T-helper 1 cell treated with Interleukin-12 subunit alpha and Interleukin-12 subunit beta and Interleukin-4 antibody, amounts not matched to agents 30 ng/mL and 1 ng/mL, for 36 hours (primary cell): ENCODE results near the gene SUSD3. TPM values are rescaled to one million over a fixed set of nuclear protein-coding genes. Genes with fewer than 3 reads are reported as not detected.

Source experiments
- intact Hi-C: fragments of 100-400 bp; cut with micrococcal nuclease; formaldehyde crosslinking; loops from one replicate; pipeline ENCODE4 v1.15.1; 2024
- total RNA-seq: library from RNA; stranded (reverse); gene quantifications from 2 replicates; pipeline ENCODE4 v1.2.3, GENCODE V29; 2022

The SUSD3 gene
- total RNA-seq, 1 donor from 2014 or later, result 86.2 TPM

GRCh38 chr9:93051680-93052089, 6.8 kb upstream of the SUSD3 start:
- intact Hi-C loops, result no loop called here

- intact Hi-C loops, result no loop called here
Measured at GRCh38 chr9:93052791-93053540, 5.5 kb upstream of the SUSD3 start.

DNA sequence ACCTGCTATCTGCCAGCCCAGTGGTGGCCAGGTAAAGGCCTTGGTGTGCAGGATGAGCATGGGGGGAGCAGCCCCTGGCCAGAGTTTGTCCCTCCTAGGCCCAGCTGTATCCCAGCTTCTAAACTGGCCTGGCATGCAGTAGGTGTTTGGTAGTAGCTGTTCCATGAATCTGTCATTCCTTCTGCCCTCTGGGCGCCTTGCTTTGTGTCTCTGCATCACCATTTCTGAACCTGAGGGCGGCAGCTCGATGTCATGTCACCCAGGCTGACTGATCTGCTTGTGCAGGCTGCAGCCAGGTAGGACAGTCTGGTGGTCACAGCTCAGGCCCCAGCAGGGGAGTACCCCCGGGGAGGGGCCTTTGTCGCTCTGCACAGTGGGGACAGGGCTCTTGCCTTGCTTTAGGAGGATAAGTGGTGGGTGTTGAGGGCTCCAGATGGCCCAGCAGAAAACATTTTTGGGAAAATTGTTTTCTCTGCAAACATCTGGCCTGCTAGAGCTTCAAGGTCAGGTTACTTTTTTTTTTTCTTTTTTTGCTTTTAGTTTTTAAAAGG, 4.6 kb upstream of the SUSD3 start:
- intact Hi-C loops, result no loop called here

DNA sequence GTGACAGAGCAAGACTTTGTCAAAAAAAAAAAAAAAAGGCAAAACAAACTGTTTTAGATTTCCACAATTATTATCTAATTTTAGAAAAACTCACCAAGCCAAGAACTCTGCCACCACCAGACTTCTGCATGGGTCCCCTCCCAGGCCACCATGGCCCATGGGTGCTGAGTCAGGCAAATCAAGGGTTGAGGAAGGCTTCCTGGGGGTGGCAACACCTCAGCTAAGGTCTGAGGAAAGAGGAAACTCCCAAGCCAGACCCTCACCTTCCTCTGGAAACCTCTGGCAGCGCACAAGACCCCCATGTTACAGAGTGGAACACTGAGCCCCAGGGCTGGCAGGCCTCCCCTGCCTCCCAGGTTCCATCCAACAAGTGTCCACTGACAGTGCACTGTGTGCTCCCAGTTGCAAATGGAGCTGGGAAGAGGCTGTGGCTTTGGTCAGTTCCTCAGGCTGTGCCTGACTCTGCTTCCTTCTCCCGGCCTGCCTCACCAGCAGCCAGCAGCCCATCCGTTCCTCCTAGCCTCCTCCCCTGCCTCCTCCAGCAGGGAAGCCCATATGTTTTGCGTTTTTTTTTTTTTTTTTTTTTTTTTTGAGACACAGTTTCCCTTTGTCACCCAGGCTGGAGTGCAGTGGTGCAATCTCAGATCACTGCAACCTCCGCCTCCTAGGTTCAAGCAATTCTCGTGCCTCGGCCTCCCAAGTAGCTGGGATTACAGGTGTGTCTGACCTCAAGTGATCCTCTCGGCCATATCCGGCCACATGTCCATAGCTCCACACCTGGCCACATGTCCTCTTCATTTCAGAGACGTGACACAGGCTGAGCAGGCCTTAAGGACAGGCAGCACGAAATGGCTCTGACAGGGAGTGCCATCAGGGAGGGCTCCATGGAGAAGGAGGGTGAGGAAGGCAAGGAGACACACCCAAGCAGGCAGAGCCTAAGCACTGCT, 3.5 kb upstream of the SUSD3 start:
- intact Hi-C loops, result no loop called here

GRCh38 chr9:93057042-93057702, 1.3 kb upstream of the SUSD3 start:
- intact Hi-C loops, result no loop called here

DNA sequence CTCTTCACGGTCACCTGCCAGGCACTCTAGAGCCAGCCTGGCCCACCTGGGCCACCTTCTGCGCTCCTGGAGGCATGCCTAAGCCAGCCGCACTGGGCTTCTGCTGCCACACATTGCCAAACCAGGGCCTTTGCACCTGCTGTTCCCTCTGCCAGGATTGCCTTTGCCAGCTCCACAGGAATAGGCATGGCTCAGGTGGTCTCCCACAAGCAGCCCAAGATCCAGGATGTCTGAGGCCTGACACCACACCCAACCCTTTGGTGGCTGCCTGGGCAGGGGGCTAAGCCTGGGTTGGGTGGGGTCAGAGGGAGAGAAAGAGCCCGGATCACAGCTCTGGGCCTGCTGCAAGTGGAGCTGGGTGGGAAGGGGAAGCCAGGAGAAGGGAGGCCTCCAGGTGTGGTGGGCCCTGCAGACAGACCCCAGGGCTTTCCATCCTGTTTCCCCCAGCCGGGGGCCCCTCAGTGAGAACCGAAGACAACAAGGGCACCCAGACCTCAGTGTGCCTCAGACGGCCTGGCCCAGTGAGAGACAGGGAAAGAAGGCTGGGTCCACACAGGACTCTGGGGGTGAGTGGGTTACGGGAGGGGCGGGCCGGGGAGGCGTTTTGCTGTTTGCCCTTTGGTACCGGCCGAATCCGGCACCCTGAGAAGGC, 672 bp upstream of the SUSD3 start:
- intact Hi-C loops, result loop anchor here (1.0 kb wide), 1 partner anchor 37 kb away; no protein-coding TSS in a partner anchor

DNA sequence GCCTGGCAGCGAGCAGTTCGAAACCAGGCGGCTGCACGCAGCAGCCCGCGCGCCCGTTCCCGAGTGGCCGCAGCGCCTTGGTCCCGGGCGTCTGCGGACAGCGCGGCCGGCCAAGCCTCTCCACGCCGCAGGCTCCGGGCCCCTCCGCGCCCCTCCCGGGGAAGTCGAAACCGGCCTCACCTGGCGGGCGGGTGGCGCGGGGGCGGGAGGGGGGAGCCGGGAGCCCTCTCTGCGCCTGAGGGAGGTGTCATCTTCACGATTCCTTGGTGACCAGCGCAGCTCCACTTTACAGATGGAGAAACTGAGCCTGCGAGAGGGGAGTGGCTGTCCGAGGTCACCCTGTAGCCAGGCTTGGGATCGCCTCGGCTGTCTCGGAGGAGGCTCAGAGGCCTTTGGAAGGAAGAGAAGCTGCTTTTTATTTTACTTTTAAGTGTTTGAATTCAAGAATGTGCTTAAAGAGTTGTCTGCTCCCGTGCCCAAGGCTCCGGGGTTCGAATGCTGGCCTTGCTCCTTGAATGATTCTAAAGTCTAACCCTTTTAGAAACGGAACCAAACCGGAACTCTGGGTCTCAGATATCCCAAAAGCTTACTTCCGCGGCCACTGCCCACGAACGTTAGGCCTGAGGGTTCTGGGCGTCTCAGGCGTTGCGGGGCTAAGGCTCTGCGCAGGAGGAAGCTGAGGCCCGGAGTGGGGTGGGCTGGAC, 662 bp downstream of the SUSD3 start:
- intact Hi-C loops, result loop anchor here (1.0 kb wide), 1 partner anchor 18 kb away; no protein-coding TSS in a partner anchor

- intact Hi-C loops, result loop anchor here (1.0 to 10.0 kb wide), 5 partner anchors 19 to 765 kb away; partner anchors contain the start of genes BICD2, IARS1, NINJ1 and ZNF484
Measured at GRCh38 chr9:93059715-93060578, 1.4 kb downstream of the SUSD3 start.

- intact Hi-C loops, result loop anchor here (1.0 to 10.0 kb wide), 4 partner anchors 73 to 766 kb away; partner anchors contain the start of genes BICD2, IARS1, NINJ1 and ZNF484
Measured at GRCh38 chr9:93060746-93061259, 2.3 kb downstream of the SUSD3 start.

DNA sequence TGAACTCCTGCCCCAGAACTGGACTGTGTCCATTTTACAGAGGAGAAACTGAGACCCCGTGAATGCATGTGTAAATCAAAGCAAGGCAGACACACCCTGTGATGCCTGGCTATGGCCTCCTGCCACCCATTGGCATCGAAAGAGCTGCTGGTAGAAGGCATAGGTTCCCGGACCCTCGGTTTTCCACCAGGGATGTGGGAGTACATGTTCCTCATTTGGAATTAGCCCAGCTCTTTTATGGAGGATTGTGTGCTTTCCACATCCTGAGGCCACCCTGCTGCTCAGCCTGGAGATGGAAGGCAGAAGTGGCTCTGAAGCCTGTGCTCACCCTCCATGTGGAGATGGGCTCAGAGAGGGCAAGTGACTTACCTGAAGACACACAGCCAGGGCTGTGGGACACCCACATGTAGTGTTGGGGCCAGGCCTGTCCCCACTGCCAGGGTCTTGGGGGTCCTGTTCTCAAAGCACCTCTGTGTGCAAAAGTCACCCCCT, 2.8 kb downstream of the SUSD3 start:
- intact Hi-C loops, result loop anchor here (10.0 kb wide), 2 partner anchors 297 to 767 kb away; partner anchors contain the start of genes BICD2 and IARS1

DNA sequence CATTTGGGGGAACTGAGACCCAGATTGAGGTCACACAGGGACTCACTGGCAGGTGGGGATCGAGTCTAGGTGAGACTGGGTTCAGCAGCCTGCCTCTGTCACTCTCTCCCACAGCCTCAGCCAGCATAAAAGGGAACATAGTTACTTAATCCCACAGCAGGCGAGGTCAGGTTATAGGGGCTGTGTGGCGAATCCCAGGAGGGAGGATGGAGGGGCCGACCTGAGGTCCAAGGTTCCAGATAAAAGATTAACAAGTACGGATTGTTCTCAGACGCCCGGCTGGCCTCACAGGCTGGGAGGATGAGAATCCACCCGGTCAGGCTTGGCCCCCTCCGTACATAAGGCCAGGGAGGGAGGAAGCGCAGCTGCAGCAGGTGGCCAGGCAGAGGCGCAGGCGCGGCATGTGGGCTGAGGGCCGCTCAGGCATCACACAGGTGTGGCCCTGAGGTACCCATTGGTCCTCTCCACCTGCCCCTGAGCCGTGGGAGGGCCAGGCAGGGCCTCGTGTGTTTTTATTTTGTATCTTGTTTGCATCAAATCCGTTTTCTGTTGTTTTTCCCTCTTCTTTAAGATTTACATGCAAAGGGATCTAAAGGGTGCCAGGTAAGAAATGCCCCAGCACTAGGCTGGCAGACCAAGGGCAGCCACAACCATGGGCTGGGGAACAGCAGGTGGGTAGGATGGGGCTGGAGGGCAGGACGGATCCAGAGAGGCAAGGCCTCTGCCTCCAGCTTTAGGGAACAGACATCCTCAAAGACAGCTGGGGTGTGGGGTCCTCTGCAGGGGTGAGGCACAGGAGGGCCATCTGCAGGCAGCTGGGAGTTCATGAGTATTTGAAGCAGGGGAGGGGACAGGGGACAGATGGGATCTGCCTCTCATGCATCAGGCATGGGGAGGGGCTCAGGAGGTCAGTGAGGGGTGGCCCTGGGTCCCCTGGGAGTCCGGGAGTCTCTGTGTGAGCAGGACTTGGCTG, 3.6 kb downstream of the SUSD3 start:
- intact Hi-C loops, result loop anchor here (10.0 kb wide), 2 partner anchors 297 to 767 kb away; partner anchors contain the start of genes BICD2 and IARS1

DNA sequence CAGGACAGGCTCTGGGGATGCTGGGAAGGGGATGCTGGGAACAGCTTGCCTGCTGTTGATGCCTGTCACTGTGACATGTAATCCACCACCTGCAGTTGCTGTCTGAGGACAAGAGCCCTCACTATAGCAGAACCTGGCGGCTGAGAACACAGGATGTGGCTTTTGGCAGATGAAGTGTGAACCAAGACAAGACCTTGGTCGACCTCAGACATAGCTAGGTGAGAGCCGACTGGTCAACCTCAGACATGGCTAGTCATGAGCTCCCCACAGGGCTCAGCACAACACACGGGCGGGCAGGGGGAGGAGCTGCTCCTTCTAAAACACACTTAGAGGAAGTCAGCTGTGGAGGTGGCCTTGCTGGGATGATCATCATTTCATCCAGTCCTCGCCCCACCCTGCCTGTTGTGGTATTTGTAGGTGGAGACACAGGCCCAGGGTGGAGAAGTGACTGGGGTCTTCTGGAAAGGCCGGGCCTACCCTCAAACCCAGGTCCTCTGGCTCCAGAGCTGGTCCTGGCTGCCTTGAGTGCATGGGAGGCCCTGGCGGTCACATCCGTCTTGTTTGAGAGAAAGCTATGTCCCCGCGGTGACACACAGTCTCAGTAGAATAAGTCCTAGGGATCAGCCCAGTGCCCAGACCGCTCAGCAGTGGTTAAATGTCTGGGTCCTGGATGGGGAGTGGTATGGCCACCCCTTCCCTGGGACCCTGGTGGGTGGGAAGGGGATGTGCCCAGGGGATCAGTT, 6.1 kb downstream of the SUSD3 start:
- intact Hi-C loops, result loop anchor here (1.0 to 10.0 kb wide), 12 partner anchors 19 to 770 kb away; partner anchors contain the start of genes BICD2, CARD19, IARS1 and NINJ1

DNA sequence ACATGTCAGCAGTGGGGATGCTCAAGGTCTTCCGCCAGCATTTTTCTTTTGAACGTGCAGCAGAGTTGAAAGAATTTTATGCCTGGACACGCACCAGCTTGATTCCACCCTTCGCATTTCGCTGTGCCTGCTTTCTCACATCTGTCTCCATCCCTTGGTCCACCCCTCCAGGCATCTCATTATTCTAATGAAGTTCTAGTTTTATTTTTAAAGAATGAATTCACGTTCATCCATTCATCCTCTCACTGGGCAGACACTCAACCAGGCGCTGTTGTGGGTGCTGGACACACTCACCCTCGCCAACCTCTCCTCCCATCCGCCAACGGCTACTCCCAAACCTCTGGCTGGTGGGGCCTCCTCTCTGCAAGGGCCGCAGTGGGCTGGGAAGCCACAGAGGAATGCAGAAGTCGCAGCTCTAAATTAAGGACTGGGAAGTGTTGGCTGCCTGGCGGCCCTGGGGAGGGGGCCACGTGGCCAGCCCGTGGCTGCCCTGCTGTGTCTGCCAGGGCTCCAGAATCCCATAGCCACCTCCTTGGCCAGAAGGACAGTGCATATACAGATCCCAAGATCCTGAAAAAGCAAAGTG, 6.7 kb downstream of the SUSD3 start:
- intact Hi-C loops, result loop anchor here (10.0 kb wide), 2 partner anchors 300 to 770 kb away; partner anchors contain the start of genes BICD2 and IARS1

DNA sequence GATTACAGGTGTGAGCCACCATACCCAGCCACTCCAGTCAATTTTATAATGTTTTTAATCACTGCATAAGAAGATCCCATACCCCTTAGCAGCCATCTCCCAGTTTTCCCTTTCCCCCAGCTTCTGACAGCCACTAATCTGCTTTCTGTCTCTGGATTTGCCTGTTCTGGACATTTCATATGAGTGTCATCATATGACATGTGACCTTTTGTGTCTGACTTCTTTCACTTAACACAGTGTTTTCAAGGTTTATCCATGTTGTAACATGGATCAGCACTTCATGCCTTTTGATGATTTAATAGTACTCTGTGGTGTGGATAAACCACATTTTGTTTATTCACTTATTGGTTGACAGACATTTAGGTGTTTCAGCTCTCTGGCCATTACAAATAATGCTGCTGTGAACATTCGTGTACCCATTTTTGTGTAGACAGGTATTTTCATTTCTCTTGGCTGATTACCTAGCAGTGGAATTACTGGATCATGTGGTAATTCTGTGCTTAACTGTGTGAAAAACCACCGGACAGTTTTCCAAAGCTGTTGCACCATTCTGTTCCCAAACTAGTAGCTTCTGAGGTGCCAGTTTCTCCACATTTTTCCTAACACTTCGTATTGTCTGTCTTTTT, 8.6 kb downstream of the SUSD3 start:
- intact Hi-C loops, result loop anchor here (10.0 kb wide), 2 partner anchors 302 to 772 kb away; partner anchors contain the start of genes BICD2 and IARS1

GRCh38 chr9:93068956-93069355, 10.5 kb downstream of the SUSD3 start:
- intact Hi-C loops, result loop anchor here (10.0 kb wide), 2 partner anchors 304 to 774 kb away; partner anchors contain the start of genes BICD2 and IARS1
